Stimulated activated CD4-positive, alpha-beta T cell treated with anti-CD3 and anti-CD28 coated beads, TNF-alpha, amount 100 ng/mL, for 4 hours (primary cell): ENCODE data around the gene CCDC13.
"Not testable (repeated sequence)": the region's sequence is repeated elsewhere in the genome, so short reads cannot be mapped to it uniquely, and the experiment has no call there.

ENCODE experiments used
- DNase-seq, 3 experiments: peaks; one replicate each; pipeline ENCODE4 v3.0.0-alpha.2; 2020; ENCODE audit warnings: low read depth in 3 of 3

CCDC13 gene, protein sequence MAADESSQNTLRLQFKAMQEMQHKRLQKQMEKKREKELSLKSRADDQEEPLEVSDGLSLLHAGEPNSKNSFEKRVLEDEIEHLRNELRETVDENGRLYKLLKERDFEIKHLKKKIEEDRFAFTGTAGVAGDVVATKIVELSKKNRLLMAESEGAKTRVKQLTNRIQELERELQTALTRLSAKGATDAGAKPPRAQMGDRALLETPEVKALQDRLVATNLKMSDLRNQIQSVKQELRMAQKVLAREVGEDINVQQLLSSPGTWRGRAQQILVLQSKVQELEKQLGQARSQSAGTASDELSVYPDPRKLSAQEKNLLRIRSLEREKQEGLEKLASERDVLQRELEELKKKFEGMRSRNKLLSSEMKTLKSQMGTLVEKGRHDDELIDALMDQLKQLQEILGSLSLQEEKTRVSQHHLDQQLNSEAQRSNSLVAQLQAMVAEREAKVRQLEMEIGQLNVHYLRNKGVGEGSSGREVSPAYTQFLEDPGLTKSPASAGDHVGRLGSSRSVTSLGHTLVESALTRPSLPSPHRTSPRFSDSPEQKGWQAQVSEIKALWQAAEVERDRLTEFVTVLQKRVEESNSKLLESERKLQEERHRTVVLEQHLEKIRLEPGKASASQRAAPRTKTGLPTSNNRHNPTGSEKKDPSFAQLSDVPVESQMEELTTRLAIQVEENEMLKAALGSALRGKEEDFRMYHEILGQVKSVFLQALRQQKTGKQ

DNA sequence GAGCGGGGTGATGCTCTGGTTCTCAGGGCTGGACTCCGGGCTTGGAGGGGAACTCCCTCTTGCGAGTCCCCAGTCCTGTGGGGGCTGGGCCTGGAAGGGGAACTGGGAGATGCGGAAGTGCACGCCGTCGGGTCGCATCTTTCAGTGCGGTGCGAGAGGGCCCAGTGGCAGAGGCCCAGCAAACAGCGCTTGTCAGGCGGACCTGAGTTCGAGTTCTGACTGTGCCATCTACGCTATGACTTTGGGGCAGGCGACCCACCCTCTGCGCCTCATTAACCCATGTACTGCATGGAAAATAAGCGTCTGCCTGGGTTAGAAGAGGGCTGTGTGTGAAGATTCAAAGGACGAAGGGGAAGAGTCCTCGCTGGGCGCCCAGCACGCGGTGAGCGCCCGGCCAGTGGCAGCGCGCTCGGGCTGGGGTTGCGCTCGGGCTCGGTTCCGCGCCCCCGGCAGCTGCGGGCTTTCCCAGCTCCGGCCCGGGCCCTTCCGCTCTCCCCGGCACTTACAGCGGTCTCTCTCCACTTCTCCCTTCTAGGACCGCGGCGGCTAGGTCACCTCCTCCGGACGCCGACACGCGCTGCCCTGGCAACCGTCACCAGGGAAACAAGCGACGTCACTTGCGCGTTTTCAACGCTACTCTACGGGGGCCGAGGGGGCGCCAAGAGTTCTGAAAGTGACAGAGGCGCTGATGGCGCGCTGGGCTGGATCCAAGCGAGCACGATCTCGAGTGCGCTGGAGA lies at the start of gene CCDC13:
Gene CCDC13 (minus strand): TSS at position 584 of the 739 bp plus-strand sequence. CDS start 14,908 bp downstream, outside the sequence.
- peak; percentile 69 to 76 (median 75) for DNase-seq

DNA sequence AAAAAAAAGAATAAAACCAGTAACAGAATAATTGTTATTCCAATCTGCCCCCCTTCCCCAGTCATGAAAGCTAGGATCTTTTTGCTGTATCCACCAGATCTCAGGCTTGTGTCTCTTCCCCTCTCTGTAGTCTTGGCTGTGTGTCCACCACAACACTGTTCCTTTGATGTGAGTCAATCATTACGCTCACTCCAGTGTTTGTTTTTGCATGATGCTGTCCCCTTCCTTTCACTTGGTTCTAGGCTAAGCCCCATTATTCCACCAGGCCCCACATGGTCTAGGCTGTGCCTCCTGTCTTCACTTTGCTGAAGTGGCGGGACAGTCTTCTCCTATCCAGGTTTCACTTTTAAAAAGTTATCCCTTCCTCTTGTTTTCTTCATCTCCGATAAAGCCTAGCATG lies 49.8 kb upstream of the CCDC13 start:
- DNase-seq: no peak

DNA sequence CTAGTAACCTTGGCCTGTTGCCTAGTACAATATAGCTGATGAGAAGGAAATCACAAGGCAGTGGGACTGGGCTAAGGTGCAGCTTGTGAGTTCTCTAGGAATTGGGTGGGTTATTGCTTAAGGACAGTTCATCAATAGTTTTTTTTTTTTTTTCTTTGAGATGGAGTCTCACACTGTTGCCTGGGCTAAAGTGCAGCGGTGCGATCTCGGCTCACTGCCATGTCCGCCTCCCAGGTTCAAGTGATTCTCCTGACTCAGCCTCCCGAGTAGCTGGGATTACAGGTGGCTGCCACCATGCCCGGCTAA lies 47.6 kb upstream of the CCDC13 start:
- no peak for DNase-seq

DNA sequence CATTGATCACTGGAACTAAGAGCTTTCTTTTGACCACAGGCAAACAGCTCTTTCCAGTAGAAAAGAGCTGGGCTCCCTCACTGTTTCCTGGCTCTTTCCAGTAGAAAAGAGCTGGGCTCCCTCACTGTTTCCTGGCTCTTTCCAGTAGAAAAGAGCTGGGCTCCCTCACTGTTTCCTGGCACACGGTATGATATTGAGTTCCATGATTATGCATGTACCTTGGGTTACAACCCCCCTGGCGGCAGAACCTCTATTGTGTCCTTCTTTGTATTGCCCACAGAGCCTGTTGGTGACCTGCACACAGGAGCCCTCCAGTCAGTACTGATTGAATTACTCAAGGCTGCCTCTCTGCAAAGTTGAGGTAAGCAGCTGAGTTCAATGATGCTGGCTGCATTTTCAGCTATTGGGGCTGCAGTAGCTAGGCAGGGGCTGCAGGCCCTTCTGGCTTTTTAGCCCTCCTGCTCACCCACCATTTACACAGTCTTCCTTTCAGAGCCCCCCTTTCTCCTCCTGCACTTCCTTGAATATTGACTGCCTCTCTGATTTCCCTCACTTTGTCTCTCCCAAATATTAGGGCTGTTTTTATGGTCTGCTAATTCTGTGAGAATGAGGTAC lies 46.4 kb upstream of the CCDC13 start:
- no peak for DNase-seq

DNA sequence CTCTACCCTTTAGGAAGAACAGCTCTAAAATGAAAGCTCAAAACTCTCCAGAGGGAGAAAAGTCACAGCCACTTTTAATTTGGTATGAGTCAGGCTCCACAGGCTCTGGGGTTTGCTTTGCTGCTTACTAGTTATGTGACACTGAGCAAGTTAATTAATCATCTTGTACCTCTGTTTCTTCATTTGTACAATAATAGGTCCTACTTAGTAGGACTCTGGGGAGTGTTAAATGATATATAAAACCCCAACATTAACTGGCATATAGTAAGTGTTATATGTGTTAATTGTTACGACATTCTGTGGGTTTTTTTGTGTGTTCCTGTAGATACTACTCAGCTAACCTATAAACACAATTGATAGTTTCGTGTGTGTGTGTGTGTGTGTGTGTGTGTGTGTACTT lies 42.8 kb upstream of the CCDC13 start:
- no peak for DNase-seq

DNA sequence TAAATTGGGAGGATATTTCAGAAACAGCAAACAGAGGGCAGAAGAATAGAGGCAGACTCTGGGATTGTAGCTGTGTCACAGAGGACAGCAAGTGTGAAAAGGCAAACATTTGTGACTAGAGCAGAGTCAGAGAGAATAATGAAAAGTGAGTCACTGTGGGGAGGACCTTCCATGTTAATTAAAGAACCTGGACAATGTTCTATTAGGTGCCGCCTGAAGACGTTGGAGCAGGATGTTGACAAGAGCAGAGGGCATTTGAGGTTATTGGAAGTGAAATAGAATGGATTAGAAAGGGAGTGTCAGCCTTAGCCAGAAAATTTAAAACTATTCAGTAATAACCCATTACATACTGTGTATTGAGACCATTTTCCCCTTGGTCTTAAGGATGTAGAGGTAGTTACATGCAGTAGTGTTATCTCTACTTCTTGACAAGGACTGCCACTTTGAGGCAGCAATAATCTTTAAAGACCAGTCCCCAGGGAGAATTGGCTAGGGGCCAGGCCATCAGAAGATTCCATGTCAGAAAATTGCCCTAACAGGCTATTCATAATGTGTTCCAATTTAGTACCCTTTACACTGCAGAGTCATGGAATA lies 42.0 kb upstream of the CCDC13 start:
- DNase-seq: no peak

DNA sequence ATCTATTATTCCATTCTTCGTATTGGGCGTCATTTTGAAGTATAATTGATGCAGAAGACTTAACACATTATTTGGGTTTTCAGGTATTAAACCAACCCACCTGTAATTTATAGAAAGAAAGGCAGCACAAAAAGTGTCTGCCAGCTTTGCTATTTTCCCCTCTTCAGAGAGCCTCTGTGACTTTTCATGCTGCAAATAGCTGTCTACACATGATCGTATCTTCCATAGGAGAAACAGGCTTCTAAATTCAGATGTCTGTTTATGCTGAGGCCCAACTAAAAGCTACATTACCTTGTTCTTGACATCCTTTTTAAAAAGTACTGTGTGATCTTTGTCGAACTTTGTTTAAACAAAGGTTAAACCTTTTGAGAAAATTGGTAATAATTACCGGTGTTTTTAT lies 41.2 kb upstream of the CCDC13 start:
- DNase-seq: no peak

DNA sequence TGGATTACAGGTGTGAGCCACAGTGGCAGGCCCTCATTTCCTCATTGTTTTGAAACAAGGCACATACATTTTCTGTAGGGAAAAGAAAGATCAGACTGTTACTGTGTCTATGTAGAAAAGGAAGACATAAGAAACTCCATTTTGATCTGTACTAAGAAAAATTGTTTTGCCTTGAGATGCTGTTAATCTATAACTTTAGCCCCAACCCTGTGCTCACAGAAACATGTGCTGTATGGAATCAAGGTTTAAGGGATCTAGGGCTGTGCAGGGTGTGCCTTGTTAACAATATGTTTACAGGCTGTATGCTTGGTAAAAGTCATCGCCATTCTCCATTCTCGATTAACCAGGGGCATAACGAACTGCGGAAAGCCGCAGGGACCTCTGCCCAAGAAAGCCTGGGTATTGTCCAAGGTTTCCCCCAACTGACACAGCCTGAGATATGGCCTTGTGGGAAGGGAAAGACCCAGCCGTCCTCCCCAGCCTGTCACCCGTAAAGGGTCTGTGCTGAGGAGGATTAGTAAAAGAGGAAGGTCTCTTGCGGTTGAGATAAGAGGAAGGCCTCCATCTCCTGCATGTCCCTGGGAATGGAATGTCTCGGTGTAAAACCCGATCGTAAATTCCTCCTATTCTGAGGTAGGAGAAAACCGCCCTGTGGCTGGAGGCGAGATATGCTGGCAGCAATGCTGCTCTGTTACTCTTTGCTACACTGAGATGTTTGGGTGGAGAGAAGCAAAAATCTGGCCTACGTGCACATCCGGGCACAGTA lies 38.2 kb upstream of the CCDC13 start:
- DNase-seq: not testable (repeated sequence)

DNA sequence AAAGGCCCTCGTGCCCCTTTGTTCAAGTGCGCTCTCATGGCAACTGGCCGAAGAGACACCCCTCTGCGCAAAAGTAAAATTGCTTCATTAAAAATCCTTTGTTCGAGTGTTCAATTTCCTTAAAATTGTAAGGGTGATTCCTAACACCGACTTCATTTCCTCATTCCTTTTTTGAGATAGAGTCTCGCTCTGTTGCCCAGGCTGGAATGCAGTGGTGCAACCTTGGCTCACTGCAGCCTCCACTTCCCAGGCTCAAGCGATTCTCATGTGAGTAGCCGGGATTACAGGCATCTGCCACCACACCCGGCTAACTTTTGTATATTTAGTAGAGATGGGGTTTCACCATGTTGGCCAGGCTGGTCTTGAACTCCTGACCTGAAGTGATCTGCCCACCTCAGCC lies 37.7 kb upstream of the CCDC13 start:
- DNase-seq: not testable (repeated sequence)

DNA sequence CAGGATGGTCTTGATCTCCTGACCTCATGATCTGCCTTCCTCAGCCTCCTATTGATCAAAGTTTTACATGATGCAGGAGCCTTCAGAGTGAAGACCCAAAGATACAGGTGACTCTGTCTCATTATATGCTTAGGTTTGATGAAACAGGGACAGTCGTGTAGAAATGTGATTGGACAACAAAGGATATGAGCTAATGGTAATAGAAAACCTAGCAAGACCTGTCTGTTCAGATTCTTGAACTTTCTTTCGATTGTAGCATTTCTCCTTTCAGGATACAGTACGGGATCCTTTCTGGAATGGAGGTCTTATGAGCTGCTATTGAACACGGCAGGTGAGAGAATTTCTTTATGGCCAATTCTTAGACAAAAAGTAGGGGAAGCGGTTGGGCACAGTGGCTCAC lies 36.1 kb upstream of the CCDC13 start, which contains the start of gene ACKR2:
Gene ACKR2 (plus strand): TSS at position 244 of the 400 bp plus-strand sequence. CDS start 55,058 bp downstream, outside the sequence.
- DNase-seq: no peak

DNA sequence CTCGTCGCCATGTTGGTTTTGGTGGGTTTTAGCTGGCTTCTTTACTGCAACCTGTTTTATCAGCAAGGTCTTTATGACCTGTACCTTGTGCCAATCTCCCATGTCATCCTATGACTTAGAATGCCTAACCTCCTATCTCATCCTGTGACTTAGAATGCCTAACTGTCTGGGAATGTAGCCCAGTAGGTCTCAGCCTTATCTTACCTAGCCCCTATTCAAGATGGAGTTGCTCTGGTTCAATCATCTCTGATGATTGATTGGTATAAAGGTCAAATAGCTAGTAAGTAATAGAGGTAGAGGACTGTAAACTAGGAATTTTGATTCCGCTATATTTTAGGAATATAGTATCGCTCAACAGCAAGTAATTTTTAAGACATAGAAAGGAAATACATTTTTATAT lies 34.9 kb upstream of the CCDC13 start:
- DNase-seq: no peak

DNA sequence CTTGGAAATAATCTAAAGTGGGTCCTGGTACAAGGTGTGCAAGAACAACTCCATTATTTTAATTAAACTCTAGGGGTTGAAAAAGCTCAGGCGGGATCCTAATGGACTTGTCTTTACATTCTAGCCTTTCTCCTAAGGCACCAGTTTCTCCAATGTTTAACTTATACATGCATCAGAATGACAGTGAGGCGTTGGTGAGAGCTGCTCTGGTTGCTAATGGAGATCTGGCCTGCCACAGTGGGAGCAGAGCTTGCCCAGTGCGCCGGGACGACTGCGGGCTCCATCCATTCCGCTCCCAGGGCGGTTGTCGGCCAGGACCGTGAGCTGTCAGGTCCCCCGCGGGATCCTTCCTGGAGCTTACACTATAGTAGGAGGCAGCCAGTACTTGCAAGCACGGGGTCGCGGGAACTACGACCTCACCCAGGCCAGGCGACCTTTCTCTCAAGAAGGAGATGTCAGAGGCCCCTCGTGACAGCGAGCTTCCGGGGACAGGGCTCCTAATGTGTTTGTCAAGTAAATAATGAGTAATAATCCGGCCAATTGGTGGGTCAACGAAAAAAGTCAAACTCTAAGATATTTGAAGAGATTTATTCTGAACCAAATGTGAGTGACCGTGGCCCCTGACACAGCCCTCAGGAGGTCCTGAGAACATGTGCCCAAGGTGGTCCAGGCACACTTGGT lies 32.2 kb upstream of the CCDC13 start:
- DNase-seq: no peak

DNA sequence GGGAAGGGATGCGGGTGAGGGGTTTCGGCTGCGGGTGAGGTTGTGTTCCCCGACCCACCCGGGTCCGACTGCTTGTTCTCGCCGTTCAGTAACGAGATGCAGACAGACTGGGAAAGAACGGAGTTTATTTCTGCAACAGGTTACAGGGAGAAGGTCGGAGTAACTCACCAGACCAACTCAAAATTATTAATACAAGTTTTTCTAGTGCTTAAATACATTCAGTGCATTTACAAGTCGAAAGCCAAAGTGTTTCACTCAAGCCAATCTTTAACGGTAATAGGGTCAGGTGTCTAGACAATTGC lies 31.7 kb upstream of the CCDC13 start:
- no peak for DNase-seq

DNA sequence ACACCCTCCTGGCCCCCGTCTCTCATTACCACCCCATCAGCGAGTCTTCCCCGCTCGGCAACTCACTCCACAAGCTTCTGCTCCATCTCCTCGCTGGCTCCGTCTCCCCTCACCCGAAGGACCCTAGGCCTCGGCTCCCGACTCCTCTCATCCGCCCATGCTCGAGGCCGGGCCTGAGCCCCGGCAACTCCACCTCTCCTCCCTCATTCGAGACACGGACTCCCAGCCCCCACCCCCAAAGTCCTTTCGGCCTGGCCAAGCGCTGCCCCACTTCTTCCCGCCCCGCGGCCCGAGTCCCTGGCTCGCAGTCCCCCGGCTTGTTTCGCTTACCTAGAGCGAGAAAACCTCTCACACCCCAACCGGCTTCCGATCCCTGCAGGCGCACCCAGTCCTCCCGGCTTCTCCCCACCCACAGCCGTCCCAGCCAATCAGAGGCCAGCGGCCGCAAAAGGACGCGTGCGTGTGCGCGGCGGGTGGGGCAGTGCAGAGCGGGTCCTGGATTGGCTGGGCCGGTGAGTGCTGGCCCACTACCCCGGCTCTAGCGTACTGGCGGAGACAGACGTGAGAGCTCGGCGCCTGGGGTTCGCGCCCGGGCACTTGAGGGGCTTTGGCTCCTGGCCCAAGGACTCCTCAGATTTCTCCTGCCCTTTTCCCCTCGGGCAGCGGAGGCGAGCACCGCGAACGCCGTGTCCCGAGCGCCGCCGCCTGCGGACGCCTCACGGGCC lies 31.2 kb upstream of the CCDC13 start, which contains the start of gene HIGD1A:
Gene HIGD1A (minus strand): TSS at position 385 of the 725 bp plus-strand sequence. CDS start 10,237 bp downstream, outside the sequence.
- DNase-seq: peak; percentile 86 to 90 (median 88)

DNA sequence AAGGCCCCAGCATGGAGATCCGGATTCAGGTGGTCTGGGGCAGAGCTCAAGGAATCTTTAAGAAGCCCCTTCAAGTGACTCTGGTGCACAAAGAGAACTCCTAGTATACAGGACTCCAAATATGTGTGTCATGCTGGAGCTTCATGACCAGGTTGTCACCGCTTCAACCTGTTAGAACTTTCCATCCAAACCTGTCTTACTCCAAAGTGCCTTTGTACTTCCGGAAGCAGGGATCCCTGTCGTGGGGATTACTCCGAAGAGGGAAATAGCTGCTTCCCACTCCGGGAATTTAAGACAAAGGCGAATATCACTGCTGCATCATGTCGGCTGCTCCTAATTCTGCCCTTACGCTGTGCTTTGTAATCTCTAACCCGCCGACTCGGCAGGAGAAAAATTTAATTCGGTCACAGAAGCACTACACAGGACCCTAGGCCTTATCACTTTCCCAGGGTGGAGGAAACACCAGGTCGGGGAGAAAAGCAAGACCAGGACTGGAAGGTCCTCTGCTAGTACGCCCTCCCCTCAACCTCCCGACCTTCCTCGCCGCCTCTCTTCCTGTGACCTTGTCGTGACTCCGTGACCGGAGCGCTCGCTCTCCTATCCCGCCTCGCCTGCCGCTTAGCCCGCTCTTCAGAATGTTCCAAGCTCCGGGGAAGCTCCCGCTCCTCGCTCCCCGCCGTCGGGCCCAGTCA lies 30.5 kb upstream of the CCDC13 start:
- no peak for DNase-seq

DNA sequence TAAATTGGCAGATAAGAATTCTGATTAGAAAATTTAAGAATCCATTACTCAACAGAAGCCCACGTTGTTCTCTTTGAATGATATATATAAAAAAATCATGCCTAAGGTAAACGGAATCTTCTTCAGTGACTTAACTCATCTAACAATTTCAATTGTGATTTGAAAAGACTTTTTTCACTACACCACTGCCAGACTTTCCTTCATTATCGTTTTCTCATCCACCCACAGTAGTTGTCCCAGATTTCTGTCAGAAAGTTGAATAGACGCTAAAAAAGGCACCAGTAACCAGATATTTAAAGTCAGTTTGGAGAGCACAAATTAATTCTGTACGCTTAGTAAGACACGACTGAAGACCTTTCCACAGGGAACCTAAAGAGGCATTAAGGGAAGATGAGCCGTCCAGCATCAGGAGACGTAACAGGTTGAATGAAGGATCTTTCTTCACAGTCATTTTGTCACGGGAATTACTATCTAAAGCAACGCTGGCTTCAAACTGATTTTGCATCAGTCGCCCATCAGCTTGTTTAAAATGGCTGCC lies 29.9 kb upstream of the CCDC13 start:
- DNase-seq: no peak

DNA sequence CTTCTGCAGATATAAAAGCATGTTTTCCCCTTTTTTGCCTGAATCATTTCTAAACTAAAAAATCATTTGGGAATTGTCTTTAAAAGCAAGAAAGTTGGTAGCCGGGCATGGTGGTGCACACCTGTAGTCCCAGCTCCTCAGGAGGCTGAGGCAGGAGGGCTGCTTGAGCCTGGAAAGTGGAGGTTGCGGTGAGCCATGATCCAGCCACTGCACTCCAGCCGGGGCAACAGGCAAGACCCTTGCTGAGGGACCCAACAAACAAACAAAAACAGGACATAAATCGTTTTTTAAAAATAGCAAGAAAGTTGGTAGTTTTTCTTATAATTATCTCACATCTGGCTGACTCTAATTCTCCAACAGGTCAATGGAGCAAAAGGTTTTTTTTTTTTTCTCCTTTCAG lies 28.7 kb upstream of the CCDC13 start:
- DNase-seq: no peak

DNA sequence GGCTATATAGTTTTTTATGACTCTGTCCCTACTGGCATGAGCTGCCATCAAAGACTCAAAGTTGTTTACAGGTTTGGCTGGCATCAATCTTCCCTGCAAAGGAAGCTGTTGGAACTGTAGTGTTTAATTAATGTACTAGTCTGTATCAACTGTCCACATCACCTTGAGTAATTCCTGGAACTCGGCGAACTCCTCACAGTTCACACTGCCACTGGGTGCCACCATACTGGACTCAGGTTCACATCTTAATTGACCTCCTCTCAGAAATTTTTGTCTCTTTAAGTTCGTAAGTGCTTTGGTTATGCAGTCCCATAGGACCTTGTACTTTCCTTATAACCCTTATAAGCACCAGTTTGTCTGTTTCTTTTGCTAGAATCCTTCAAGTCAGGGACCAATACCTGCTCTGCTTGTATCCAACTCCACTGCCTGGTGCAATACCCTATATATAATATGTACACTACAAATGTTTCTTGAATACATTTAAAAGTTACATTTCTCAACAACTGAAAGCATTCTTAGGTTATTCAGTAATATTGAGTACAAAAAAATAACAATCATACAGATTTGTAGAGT lies 28.1 kb upstream of the CCDC13 start:
- DNase-seq: no peak
